WERI-Rb-1 (cell line): Measurements from ENCODE around the gene CFAP45.
"Not testable (repeated sequence)": the region's sequence is repeated elsewhere in the genome, so short reads cannot be mapped to it uniquely, and the experiment has no call there.

Experiments
- DNase-seq: peaks from one replicate; pipeline ENCODE4 v3.0.0-alpha.2; 2020
- H3K27ac ChIP-seq: fragments of 250-450 bp; sonication (Bioruptor Pico); 2 replicates; pipeline ENCODE4 v1.5.1; 2020; ENCODE audit warnings: mild to moderate bottlenecking, moderate library complexity
- H3K27me3 ChIP-seq: fragments of 250-450 bp; sonication (Bioruptor Pico); 2 replicates; pipeline ENCODE4 v1.5.1; 2021; ENCODE audit warnings: mild to moderate bottlenecking, low read depth, moderate library complexity; ENCODE audit not compliant: insufficient read depth, severe bottlenecking
- H3K36me3 ChIP-seq: fragments of 250-450 bp; sonication (Bioruptor Pico); 2 replicates; pipeline ENCODE4 v1.5.1; 2020; ENCODE audit warnings: mild to moderate bottlenecking, moderate library complexity
- H3K4me3 ChIP-seq: 2 replicates; pipeline ENCODE4 v1.5.1; 2011; ENCODE audit warnings: low read depth, mild to moderate bottlenecking, control low read depth, low read length
- H3K9me3 ChIP-seq: fragments of 250-450 bp; sonication (Bioruptor Pico); 2 replicates; pipeline ENCODE4 v1.5.1; 2021; ENCODE audit warnings: mild to moderate bottlenecking, moderate library complexity; ENCODE audit not compliant: severe bottlenecking
- CTCF ChIP-seq: IDR thresholded peaks from 2 replicates; pipeline ENCODE4 v1.5.1; 2011; ENCODE audit warnings: low read depth, mild to moderate bottlenecking, control low read depth, inconsistent platforms, low read length

CFAP45 gene

DNA sequence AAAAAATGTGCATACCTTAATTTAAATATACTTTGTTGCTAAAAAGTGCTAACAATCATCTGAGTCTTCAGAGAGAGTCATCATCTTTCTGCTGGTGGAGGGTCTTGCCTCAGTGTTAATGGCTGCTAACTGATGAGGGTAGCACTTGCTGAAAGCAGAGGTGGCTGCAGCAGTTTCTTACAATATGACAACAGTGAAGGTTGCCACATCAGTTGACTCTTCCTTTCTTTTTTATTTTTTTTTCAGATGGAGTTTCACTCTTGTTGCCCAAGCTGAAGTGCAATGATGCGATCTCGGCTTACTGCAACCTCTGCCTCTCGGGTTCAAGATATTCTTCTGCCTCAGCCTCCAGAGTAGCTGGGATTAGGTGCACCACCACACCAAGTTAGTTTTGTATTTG is 2.6 kb upstream of the CFAP45 start:
- peaks cover 21% of the 10 kb centered on the region for H3K27me3 ChIP-seq
- no peaks in the 10 kb centered on the region for H3K36me3 ChIP-seq
- no peak for DNase-seq
- no peak overlapping the region for H3K4me3 ChIP-seq
- no peak for TF ChIP-seq CTCF
- no peak overlapping the region for H3K27ac ChIP-seq
- H3K9me3 ChIP-seq, result peaks cover 9% of the 10 kb centered on the region

- Histone ChIP-seq H3K27me3 (peaks cover 35% of the 10 kb centered on the region), H3K36me3 (no peaks in the 10 kb centered on the region), H3K9me3 (peaks cover 9% of the 10 kb centered on the region), H3K27ac (no peak overlapping the region), H3K4me3 (no peak overlapping the region)
- no peak for DNase-seq
- TF ChIP-seq CTCF, result no peak
Measured at GRCh38 chr1:159900755-159901360, 893 bp upstream of the CFAP45 start.

- H3K9me3 ChIP-seq, H3K4me3 ChIP-seq, H3K36me3 ChIP-seq, DNase-seq, H3K27ac ChIP-seq: not testable (repeated sequence)
- H3K27me3 ChIP-seq, result peaks cover 47% of the 10 kb centered on the region
Measured at GRCh38 chr1:159899634-159900033, 331 bp downstream of the CFAP45 start.

DNA sequence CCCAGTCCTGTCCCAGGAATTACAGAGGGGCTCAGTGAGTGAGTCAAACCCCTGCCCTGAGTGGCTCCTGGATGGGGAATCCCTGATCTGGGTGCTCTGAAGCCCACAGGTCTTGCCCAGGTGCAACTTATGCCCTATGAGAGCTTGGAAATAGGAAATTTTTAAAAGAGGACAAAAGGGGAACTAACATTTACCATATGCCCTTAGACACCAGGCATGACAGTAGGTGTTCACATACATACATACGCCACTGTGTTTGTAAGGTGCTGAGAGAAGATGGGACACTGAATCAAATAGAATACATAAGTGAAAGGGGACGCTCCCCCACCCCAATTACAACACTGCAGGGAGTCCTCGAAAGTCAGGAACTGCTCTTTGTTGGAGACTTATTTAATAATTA is 1.4 kb downstream of the CFAP45 start:
- H3K36me3 ChIP-seq, result no peaks in the 10 kb centered on the region
- H3K27ac ChIP-seq, result no peak overlapping the region

DNA sequence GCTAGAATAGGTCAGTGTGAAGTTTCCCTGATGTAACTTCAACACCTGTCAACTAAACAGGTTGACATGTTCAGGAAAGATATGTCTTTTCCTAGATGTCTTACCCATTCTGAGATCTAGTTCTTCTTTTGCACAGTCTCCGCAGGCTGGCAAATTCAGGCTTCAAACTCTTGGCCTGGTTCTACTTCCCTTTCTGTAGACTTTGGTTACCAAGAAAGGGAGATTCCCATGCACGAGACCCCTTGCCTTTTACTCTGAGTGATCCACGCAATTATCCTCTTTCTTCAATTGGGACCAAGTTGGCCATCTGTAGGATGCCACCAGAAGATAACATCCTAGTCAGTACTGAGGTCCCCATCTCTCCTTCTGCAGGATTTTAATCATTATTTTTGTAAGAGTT is 2.0 kb downstream of the CFAP45 start:
- no peak for TF ChIP-seq CTCF

More for the DNA sequence above, 1.4 kb downstream of the CFAP45 start:
- DNase-seq, result no peak
- H3K9me3 ChIP-seq, result peaks cover 4% of the 10 kb centered on the region
- H3K27me3 ChIP-seq, result peaks cover 54% of the 10 kb centered on the region
- TF ChIP-seq CTCF, result no peak
- H3K4me3 ChIP-seq, result no peak overlapping the region

DNA sequence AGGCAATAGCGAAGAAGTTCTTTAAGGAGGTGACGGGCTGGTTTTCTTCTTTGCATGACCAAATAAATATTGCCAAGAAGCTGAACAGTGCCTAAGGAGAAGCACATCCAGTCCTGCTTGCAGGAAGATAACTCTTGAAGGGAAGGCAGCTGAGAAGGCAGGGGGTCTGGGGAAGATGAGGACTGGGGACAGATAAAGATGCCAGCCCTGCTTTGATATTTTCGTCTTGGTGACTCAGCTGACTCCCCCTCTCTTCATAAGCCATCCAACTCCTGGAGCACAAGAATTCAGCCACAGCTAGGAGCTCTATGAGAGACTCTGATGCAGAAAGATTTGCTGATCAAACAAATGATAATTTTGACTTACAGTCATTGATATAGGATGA is 3.4 kb downstream of the CFAP45 start:
- Histone ChIP-seq H3K27ac (no peak overlapping the region), H3K27me3 (peaks cover 60% of the 10 kb centered on the region)
- no peak for DNase-seq

More for the DNA sequence above, 2.0 kb downstream of the CFAP45 start:
- Histone ChIP-seq H3K27me3 (peaks cover 59% of the 10 kb centered on the region), H3K9me3 (peaks cover 2% of the 10 kb centered on the region), H3K4me3 (no peak overlapping the region), H3K36me3 (no peaks in the 10 kb centered on the region), H3K27ac (no peak overlapping the region)
- DNase-seq, result no peak

More for the DNA sequence above, 3.4 kb downstream of the CFAP45 start:
- peaks cover 2% of the 10 kb centered on the region for H3K9me3 ChIP-seq
- H3K36me3 ChIP-seq, result no peaks in the 10 kb centered on the region
- H3K4me3 ChIP-seq, result no peak overlapping the region
- TF ChIP-seq CTCF, result no peak
